Hepatocyte (in vitro differentiated cells): Measurements from ENCODE around the gene ATAD5.

Experiments
- CTCF ChIP-seq: fragments of 200-600 bp; sonication (generic); IDR thresholded peaks from 2 replicates; pipeline ENCODE4 v1.5.1; 2016; ENCODE audit warnings: antibody characterized with exemption, mild to moderate bottlenecking; ENCODE audit not compliant: poor library complexity
- EZH2phosphoT487 ChIP-seq: fragments of 200-600 bp; sonication (generic); IDR thresholded peaks from one replicate; pipeline ENCODE4 v1.6.1; 2018; ENCODE audit warnings: antibody characterized with exemption, mild to moderate bottlenecking, low read depth, moderate library complexity; ENCODE audit not compliant: unreplicated experiment, severe bottlenecking

DNA sequence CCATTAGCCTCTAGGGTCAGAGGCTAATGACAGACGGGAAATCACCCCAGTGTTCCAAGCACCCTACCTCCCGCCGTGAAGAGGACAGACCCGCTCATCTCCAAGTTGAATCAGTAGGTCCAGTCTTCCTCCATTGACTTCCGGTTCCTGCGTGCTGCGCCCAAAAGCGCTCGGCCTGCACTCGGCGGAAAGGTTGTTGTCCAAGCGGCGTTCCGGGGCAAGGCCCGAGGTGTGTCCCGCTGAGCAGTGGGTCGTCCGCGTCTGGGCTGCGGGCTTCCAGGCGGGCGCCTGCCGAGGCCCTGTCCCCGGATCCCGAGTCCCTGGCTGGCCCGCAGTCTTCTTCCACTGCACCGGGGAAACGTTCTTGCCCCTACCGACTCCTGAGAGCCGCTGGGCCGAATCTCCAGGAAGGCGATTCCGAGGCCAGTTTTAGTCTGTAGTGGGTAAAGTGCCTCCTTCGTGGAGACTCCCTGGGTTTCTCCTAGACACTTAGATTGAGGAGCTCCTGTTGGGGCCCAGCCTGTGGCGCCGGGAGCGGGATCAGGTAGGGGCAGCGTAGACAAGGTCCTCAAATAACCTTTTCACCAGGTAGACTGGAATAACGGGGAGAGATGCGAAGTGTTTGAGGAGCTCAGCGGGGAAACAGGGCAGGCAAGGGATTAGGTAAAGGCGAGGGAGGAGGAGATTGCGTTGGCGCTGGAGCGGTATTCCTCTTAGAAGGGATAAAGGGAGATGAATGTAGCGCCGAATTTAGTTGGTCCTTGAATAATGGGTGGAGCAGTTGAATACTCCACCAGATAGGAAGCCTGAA is 74.5 kb downstream of the ATAD5 start, which contains the start of gene TEFM:
- no peak for TF ChIP-seq CTCF
- TF ChIP-seq EZH2phosphoT487 = no peak
